Stimulated activated memory B cell treated with anti-CD40 and anti-IgM and Interleukin-4, amounts not matched to agents 10 μg/mL and 1 μg/mL and 100 μg/mL, for 72 hours (primary cell): ENCODE data around the gene CDYL2.

Source experiments
- ATAC-seq: fragments of 150-1000 bp; cut with Tn5 transposase; 2 replicates; pipeline ENCODE4 v1.10.0; 2021
- H3K27ac Mint-ChIP-seq: one replicate; pipeline ENCODE4 v1.8.0; 2022; ENCODE audit warnings: mild to moderate bottlenecking, mixed read lengths
- H3K27me3 Mint-ChIP-seq: one replicate; pipeline ENCODE4 v1.8.0; 2022; ENCODE audit warnings: mixed read lengths
- H3K36me3 Mint-ChIP-seq: one replicate; pipeline ENCODE4 v1.8.0; 2022; ENCODE audit warnings: mixed read lengths
- H3K4me1 Mint-ChIP-seq: one replicate; pipeline ENCODE4 v1.8.0; 2022; ENCODE audit warnings: mixed read lengths
- H3K4me3 Mint-ChIP-seq: one replicate; pipeline ENCODE4 v1.8.0; 2022; ENCODE audit warnings: mild to moderate bottlenecking, moderate library complexity, mixed read lengths
- H3K9me3 Mint-ChIP-seq: one replicate; pipeline ENCODE4 v1.8.0; 2022; ENCODE audit warnings: mixed read lengths

The CDYL2 gene

DNA sequence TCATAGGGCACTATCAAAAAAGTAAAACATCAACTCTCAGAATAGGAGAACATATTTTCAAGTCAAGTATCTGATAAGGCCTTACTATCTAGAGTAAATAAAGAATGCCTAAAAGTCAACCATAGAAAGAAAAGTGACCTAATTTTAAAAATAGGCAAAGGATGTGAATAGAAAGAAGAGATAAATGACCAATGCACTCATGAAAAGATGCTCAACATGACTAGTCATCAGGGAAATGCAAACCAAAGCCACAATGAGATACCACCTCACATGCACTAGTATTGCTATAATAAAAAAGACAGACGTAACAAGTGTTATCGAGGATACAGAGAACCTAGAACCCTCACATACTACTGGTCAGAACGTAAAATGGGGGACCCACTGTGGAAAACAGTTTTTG, 172.8 kb downstream of the CDYL2 start:
- peaks cover 9% of the 10 kb centered on the region for H3K9me3 Mint-ChIP-seq
- no peak for ATAC-seq
- H3K27me3 Mint-ChIP-seq: no peaks in the 10 kb centered on the region
- no peak overlapping the region for H3K27ac Mint-ChIP-seq
- H3K4me1 Mint-ChIP-seq: no peaks in the 10 kb centered on the region
- peaks cover 40% of the 10 kb centered on the region for H3K36me3 Mint-ChIP-seq
- H3K4me3 Mint-ChIP-seq: no peak overlapping the region

DNA sequence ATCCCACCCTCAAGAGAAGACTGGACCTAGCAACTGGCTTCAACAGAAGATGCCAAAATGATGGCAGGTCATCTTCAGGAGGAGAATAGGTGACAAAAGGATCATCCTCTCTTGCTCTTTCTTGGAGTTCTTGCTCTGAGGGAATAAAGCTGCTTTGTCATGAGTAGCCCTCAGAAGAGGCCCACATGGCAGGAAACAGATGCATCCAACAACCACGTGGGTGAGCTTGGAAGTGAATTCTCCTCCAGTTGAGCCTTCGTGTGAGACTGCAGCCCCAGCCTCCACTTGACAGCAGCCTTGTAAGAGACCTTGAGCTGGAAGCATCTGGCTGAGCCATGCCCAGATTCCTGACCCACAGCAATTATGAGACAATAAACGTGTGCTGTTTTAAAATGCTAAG, 176.1 kb downstream of the CDYL2 start:
- Mint-ChIP-seq H3K4me3 (no peak overlapping the region), H3K27ac (no peak overlapping the region), H3K36me3 (peaks cover 49% of the 10 kb centered on the region), H3K4me1 (no peaks in the 10 kb centered on the region), H3K27me3 (no peaks in the 10 kb centered on the region), H3K9me3 (peaks cover 8% of the 10 kb centered on the region)
- no peak for ATAC-seq

DNA sequence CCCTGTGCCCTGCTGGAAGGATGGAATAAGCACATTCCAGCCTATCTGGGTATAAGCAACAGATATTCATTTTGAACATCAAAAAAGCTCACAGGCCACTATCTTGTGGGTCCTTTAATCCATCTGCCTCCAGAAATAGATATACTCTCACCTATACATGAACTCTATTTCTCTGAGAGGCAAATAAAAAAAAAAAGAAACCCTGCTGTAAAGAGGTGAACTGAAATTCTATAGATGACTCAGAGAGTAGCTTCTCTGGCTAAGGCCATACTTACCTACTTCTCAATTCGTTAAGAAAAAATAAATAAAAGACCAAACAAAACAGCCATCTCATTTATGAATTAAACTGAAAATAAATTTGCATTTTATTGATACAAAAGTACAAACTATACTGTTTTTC, 177.3 kb downstream of the CDYL2 start:
- no peaks in the 10 kb centered on the region for H3K27me3 Mint-ChIP-seq
- H3K4me3 Mint-ChIP-seq: no peak overlapping the region
- H3K36me3 Mint-ChIP-seq: peaks cover 42% of the 10 kb centered on the region
- no peak overlapping the region for H3K27ac Mint-ChIP-seq
- ATAC-seq: peak; percentile 77
- H3K9me3 Mint-ChIP-seq: peaks cover 8% of the 10 kb centered on the region
- no peaks in the 10 kb centered on the region for H3K4me1 Mint-ChIP-seq

DNA sequence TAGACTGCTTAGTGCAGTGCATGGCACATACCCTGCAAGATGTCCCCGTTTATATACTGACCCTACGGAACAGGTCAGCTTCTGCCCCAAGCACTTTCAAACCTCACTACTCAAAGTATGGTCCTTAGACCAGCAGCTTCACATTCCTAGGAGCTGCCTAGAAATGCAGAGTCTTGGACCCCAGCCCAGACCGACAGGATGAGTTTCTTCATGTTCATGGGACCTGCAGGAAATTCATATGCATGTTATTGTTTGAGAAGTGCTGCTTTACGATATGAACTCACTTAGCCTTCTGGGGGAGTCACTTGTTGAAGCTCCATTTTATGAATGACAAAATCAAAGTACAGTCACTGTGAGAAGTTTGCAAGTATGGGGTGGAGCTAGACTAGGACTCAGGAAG, 181.0 kb downstream of the CDYL2 start:
- no peak for ATAC-seq
- no peaks in the 10 kb centered on the region for H3K4me1 Mint-ChIP-seq
- no peaks in the 10 kb centered on the region for H3K27me3 Mint-ChIP-seq

DNA sequence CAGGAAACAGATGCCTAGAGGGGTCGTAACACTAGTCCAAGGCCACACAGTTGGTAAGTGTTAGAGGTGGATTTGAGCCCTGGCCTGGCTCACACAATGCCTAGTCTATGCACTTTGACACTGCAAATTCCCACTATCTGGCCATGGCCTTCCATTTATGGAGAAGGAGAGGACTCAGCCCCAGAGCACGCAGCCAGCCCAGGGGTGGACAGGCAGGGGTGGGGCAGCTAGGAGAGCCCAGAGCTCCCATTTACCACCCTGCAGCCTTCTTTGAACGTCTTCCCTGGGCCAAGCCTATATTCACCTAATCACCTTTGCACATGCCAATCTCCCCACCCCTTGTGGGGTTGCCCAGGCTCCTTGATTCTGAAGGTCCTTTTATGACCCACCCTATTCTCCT, 182.4 kb downstream of the CDYL2 start:
- H3K9me3 Mint-ChIP-seq: peaks cover 5% of the 10 kb centered on the region

More for the DNA sequence above, 181.0 kb downstream of the CDYL2 start:
- Mint-ChIP-seq H3K4me3 (no peak overlapping the region), H3K27ac (no peak overlapping the region), H3K36me3 (peaks cover 29% of the 10 kb centered on the region), H3K9me3 (peaks cover 5% of the 10 kb centered on the region)

DNA sequence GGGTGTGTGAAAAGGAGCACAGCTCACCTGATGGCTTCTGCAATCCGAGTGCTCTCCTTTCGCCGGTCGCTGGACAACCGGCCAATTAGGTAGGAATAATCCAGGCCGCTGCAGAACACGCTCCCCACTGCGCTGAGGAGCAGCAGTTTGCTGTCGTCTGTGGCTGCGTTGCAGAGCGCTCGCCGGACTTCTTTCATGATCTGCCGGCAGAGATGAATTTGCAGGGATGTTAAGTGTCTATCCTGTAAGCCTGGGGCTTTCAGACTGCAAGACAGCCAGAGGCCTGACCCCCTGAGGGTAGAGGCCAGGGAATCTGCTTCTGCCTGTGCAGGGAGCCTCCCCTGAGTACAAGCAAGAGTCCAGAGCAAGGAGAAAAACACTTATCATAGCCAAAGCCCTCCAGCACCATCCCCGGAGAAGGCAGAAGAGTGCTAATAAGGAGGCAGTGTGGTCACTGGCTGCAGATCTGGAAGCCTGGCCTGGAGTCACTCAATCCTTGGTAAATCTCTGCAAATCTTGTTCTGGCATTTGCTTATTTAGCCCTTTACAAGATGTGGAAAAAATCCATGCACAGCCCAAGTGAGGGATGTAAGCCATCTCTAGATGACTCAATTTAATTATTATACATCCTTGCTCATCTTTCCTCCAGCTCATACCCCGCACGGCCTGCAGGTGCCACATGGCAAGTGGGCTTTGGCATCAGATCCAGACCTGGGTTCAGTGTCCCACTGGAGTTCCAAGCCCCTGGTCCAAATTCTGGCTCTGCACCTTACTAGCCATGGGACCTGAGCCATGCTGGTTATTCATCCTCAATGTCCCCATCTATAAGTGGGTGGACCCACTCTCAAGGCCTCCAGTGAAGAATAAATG, 183.4 kb downstream of the CDYL2 start:
- Mint-ChIP-seq H3K27ac (no peak overlapping the region), H3K27me3 (no peaks in the 10 kb centered on the region), H3K4me1 (no peaks in the 10 kb centered on the region), H3K4me3 (no peak overlapping the region), H3K9me3 (peaks cover 5% of the 10 kb centered on the region), H3K36me3 (peaks cover 23% of the 10 kb centered on the region)
- no peak for ATAC-seq

More for the DNA sequence above, 182.4 kb downstream of the CDYL2 start:
- Mint-ChIP-seq H3K27ac (no peak overlapping the region), H3K4me1 (no peaks in the 10 kb centered on the region), H3K4me3 (no peak overlapping the region), H3K36me3 (peaks cover 22% of the 10 kb centered on the region), H3K27me3 (no peaks in the 10 kb centered on the region)
- no peak for ATAC-seq

DNA sequence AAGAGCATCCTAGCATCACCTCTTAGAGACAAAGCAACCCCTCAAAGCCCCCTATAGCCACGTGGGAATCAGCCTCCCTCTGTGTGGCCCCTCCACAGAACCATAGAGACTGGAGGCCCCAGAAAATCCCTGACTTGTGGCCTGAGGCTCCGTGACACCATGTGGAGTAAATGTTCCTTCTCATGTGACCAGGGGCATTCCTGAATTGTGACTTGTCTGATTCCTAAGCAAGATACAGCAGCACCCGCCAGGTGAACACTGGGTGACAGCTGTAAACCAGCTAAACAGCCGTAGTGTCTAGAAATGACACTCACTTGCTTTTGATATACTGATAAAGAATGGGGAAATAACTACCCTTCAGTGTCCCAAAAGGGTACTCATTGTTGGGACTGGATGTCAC, 184.6 kb downstream of the CDYL2 start:
- H3K4me3 Mint-ChIP-seq: no peak overlapping the region
- peaks cover 5% of the 10 kb centered on the region for H3K9me3 Mint-ChIP-seq
- H3K27ac Mint-ChIP-seq: no peak overlapping the region
- no peaks in the 10 kb centered on the region for H3K4me1 Mint-ChIP-seq
- peaks cover 22% of the 10 kb centered on the region for H3K36me3 Mint-ChIP-seq
- ATAC-seq: no peak
- H3K27me3 Mint-ChIP-seq: no peaks in the 10 kb centered on the region

DNA sequence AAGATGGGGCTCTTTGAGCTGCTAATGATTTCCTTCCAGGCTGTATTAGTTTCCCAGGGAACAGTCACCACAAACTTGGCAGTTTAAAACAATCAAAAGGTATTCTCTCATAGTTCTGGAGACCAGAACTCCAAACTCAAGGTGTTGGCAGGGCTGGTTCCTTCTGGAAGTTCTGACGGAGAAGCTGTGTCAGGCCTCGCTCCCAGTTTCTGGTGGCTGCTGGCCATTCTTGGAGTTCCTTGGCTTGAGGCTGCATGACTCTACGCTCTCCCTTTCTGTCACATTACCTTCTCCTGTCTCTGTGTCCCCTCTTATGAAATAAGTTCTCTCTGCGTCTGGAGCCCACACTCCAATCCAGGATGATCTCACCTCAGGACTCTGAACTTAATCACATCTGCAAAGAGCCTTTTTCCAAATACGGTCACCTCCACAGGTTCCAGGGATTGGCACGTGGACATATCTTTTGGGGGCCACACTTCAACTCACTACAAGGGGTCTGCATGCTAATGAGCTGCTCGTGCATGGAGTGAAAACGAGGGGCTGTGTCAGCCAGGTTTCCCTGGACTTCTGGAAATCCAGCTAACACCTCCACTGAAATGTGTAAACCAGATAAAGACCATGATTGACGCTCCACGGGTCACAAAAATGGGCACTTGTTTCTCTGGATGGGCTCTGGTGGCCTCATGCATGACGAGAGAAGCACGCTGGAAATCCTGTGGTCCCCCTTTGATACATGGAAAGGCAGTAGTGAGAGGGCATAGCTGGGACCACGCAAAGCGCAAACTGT, 185.3 kb downstream of the CDYL2 start:
- no peaks in the 10 kb centered on the region for H3K27me3 Mint-ChIP-seq
- no peak overlapping the region for H3K4me3 Mint-ChIP-seq
- H3K27ac Mint-ChIP-seq: no peak overlapping the region
- no peak for ATAC-seq
- peaks cover 16% of the 10 kb centered on the region for H3K36me3 Mint-ChIP-seq
- H3K4me1 Mint-ChIP-seq: no peaks in the 10 kb centered on the region
- no peaks in the 10 kb centered on the region for H3K9me3 Mint-ChIP-seq

DNA sequence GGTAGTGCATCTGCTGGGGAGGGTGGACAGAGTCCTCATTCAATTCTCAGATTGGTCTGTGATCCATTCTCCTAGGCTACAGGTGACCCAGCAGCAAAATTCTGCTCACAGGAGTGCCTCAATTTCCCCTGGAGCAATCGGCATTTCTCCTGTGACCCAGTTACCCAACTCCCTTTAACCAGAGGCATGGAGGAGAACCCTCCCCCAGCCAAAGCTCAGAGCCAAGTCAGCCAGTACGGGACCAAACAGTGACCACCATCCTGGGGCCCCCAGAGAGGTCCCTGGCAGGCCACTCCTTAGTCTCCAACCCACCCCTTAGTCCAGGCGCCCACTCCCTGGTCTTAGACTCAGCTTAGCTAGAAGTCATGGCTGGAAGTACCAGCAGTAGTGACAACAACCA, 188.0 kb downstream of the CDYL2 start:
- ATAC-seq: no peak
- H3K27ac Mint-ChIP-seq: no peak overlapping the region
- no peaks in the 10 kb centered on the region for H3K27me3 Mint-ChIP-seq
- H3K4me1 Mint-ChIP-seq: no peaks in the 10 kb centered on the region
- no peaks in the 10 kb centered on the region for H3K9me3 Mint-ChIP-seq
- H3K4me3 Mint-ChIP-seq: no peak overlapping the region
- H3K36me3 Mint-ChIP-seq: peaks cover 23% of the 10 kb centered on the region

DNA sequence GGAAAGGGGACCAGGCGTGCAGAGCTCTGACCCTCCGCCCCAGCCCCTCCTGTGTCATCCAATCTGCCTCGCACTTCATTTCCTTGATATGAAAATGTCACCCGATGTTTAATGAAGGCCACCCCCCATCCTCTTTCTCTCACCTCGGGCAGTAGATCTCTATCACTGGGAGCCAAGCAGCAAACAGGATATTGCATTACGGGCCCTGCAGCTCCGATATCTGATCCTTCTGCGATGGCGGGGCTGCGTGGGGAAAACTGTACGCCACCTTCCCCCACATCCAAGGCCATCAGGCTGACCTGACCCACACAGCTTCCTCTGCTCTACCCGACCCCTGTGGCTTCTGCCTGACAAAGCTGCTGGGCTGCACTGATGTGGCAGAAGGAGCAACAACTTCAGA, 188.7 kb downstream of the CDYL2 start:
- Mint-ChIP-seq H3K27me3 (no peaks in the 10 kb centered on the region), H3K27ac (no peak overlapping the region), H3K36me3 (peaks cover 23% of the 10 kb centered on the region), H3K4me3 (no peak overlapping the region), H3K9me3 (no peaks in the 10 kb centered on the region), H3K4me1 (no peaks in the 10 kb centered on the region)
- ATAC-seq: no peak

DNA sequence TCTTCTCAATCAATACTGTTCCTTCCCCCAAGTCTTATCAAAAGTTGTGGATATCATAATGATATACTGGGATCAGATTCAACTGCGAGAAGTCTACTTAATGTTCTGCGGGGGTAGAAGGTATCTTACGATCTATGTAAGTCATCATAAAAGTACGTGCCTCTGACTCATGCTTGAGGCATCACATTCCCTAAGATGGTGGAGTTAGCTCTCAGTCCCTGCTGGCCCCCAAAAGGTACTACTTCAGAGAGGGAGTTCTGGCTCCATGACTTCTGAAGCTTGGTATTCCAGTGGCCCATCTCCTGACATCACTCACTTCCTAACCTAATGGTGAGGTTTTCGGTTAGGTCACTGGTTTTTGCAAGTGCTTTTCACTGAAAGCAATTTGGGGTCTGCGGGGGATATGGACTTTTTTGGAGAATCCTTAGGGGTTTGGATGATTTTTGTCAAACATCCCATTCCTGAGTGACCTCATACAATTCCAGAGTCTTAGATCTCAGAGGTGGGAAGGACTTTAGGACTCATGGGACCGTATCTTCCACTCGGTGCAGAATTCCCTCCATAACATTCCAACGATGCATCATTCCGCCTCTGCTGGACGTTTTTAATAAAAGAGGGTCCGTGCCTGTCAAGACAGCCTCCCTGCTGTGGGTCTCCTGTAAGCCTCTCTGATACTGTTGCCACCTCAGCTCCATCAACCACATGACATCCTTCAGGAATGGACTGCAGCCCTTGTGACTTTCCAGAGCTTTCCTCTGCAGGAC, 189.3 kb downstream of the CDYL2 start:
- Mint-ChIP-seq H3K9me3 (no peaks in the 10 kb centered on the region), H3K4me3 (no peak overlapping the region), H3K36me3 (peaks cover 23% of the 10 kb centered on the region), H3K4me1 (no peaks in the 10 kb centered on the region), H3K27ac (no peak overlapping the region), H3K27me3 (no peaks in the 10 kb centered on the region)
- no peak for ATAC-seq

DNA sequence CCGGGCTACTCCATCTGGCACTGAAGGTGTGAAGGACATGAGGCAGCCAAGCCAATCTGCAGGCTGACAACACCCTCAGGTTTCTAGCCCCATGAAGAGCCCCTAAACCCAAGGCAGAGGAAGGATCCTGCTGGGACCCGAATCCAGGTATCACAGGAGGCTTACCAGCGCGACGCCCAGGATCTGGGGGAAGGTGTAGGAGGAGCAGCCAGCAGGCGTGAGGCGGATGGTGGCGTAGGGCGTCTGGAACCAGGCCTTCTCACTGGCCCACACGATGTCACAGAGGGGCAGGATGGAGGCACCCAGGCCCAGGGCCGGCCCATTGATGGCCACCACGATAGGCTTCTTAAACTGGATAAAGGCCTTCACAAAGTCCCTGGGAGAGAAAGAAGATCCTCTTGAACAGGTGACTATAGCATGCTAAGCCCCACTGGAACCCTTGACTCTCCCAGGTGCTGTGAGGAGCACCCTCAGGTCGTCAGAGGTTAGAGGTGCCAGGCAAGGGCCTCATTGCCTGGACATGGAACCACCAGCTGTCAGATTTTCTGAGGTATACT, 191.9 kb downstream of the CDYL2 start:
- H3K36me3 Mint-ChIP-seq: peaks cover 33% of the 10 kb centered on the region
- H3K4me1 Mint-ChIP-seq: peaks cover 6% of the 10 kb centered on the region
- no peak for ATAC-seq
- H3K9me3 Mint-ChIP-seq: no peaks in the 10 kb centered on the region
- no peak overlapping the region for H3K4me3 Mint-ChIP-seq
- H3K27me3 Mint-ChIP-seq: no peaks in the 10 kb centered on the region
- H3K27ac Mint-ChIP-seq: no peak overlapping the region

DNA sequence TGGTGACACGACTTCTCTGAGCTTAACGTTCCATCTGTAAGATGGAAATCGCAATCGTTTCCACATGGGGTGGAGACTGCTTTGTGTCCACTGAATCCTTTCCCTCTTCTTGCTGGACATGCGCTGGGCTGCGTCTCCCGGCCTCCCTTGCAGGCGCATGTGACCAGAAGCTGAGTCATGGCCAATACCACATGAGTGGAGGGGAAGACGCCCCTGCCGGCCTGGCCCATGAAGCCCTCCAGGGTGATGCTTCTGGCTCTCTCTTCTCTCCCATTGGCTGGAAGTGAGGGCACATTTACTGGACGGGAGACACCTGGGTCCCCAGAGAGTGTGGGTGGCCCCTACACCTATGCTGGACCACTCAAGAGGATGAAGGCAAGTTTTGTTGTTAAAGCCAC, 192.5 kb downstream of the CDYL2 start:
- Mint-ChIP-seq H3K4me3 (no peak overlapping the region), H3K9me3 (no peaks in the 10 kb centered on the region), H3K27me3 (no peaks in the 10 kb centered on the region), H3K36me3 (peaks cover 39% of the 10 kb centered on the region), H3K4me1 (peaks cover 6% of the 10 kb centered on the region), H3K27ac (no peak overlapping the region)
- no peak for ATAC-seq

DNA sequence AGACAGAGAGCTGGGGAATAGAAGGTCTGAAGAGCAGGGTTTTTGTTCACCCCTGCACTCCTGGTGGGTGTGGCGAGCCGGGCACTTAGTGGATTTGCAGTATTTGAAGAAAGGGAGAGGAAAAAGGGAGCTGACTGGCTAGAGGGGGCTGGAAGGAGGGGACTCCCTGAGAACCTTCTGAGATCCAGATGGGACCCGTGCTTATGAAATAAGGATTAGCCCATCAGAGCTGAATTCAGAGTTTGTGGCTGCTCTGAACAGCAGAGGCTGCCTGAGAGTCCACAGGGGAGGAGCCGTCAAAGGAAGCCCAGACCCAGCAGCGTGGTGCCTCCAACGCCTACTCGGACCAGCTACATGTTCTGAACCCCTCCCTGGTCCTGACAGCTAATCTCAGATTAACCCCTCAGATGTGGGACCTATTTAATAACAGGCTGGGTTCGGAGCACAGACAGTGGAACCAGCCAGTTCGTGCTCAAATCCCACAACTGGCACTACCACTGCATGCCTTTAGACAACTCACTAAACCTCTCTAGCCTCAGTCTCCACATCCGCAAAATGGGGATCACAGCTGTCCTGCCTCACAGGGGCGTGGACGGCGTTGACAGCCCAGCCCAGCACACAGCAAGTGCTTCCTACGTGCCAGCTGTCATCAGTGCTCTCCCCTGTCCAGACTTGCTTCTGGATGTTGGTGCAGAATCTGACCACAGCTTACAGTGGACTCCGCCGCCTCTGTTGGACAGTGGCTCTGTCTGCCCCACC, 193.0 kb downstream of the CDYL2 start:
- Mint-ChIP-seq H3K27me3 (no peaks in the 10 kb centered on the region), H3K4me3 (no peak overlapping the region), H3K4me1 (peaks cover 10% of the 10 kb centered on the region), H3K27ac (no peak overlapping the region), H3K36me3 (peaks cover 45% of the 10 kb centered on the region), H3K9me3 (peaks cover 2% of the 10 kb centered on the region)
- ATAC-seq: no peak
